Stimulated activated naive CD4-positive, alpha-beta T cell (primary cell): ENCODE results near the gene PCDHGB3.
A peak's percentile ranks its signal among the peaks of the same experiment; 100 is the strongest.
"Not testable (repeated sequence)": the region's sequence is repeated elsewhere in the genome, so short reads cannot be mapped to it uniquely, and the experiment has no call there.

Experiments
- DNase-seq, 6 experiments: peaks; one replicate each; lab custom pipeline; 2025; lab: John Stamatoyannopoulos, UW

Gene PCDHGB3

DNA sequence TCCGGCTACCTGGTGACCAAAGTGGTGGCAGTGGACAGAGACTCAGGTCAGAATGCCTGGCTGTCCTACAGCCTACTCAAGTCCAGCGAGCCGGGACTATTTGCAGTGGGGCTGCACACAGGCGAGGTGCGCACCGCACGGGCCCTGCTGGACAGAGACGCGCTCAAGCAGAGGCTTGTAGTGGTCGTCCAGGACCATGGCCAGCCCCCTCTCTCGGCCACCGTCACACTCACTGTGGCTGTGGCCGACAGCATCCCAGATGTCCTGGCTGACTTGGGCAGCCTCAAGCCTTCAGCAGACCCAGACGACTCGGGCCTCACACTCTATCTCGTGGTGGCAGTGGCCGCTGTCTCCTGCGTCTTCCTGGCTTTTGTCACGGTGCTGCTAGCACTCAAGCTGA lies 13.1 kb upstream of the PCDHGB3 start:
- no peak for DNase-seq

DNA sequence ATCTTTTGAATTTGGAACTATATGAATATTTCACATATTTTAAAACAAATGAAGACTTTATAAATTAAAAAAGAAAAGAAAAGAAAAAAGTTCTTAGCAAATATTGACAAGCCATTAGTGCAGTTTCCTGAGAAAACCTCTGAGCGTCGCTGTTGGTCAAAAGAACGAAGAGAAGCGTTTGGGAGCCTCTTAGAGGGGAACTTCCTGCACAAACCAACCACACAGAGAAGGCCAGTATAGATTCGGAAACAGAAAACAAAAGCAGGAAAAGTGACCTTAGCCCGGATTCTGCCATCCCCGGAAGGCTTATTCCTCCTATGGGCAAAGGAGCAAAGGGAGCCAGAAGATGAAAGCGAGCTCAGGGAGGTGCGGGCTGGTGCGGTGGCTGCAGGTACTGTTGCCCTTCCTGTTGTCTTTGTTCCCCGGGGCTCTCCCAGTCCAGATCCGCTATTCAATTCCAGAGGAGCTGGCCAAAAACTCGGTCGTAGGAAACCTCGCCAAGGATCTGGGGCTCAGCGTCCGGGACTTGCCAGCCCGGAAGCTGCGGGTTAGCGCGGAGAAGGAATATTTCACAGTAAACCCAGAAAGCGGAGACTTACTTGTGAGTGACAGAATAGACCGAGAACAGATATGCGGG lies 10.1 kb upstream of the PCDHGB3 start, which contains the start of gene PCDHGB2:
TSS of gene PCDHGB2 (plus strand) at position 205 of the 637 bp plus-strand sequence. CDS start at position 347, 142 bp downstream.
- no peak for DNase-seq

DNA sequence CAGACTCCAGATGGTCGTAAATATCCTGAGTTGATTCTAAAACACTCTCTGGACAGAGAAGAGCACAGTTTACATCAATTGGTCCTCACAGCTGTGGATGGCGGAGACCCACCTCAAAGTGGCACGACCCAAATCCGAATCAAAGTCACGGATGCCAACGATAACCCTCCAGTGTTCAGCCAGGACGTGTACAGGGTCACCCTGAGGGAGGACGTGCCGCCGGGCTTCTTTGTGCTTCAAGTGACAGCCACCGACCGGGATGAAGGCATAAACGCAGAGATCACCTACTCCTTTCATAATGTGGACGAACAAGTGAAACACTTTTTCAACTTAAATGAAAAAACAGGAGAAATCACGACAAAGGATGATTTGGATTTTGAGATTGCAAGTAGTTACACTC lies 9.4 kb upstream of the PCDHGB3 start:
- no peak for DNase-seq

DNA sequence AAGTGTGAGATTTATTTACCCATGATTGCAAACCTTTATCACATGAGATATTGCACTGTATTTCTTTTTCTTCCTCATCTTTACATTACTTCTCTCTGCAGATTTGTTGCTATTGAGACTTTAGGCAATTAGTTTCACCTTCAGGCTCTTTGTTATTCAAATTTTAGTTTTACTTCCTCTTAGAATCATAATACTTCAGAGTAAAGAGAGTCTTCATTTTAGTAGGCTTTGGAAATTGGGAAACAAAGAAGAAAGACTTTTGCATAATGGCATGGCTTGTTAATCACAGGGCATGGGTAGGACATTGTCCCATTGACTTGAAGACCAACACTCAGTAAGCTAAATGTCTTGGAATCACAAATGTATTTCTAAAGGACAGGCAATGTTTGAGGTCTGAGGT lies 7.3 kb upstream of the PCDHGB3 start:
- DNase-seq: no peak

DNA sequence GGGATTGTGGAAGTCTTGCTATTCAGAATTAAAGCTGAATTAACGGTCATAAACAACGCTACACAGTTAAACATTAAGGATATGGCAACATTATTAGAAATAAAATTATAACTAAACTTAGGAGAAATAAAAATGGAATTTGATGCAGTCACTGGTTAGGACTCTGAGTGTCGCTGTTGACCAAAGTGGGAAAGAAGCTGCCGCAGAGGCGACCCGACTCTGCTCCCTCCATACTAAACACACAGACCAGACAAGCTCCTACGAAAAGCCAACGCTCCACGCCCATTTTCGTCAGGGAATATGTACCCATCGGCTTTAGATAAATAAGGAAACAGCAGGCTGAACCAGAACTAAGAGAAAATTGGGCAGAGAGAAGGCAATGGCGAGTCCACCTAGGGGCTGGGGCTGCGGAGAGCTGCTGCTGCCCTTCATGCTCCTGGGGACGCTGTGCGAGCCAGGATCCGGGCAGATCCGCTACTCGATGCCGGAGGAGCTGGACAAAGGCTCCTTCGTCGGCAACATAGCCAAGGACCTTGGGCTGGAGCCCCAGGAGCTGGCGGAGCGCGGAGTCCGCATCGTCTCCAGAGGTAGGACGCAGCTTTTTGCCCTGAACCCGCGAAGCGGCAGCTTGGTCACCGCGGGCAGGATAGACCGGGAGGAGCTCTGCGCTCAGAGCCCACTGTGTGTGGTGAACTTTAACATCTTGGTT lies 5.9 kb upstream of the PCDHGB3 start, which contains the start of gene PCDHGA5:
TSS of gene PCDHGA5 (plus strand) at position 211 of the 709 bp plus-strand sequence. CDS start at position 380, 169 bp downstream.
- no peak for DNase-seq

DNA sequence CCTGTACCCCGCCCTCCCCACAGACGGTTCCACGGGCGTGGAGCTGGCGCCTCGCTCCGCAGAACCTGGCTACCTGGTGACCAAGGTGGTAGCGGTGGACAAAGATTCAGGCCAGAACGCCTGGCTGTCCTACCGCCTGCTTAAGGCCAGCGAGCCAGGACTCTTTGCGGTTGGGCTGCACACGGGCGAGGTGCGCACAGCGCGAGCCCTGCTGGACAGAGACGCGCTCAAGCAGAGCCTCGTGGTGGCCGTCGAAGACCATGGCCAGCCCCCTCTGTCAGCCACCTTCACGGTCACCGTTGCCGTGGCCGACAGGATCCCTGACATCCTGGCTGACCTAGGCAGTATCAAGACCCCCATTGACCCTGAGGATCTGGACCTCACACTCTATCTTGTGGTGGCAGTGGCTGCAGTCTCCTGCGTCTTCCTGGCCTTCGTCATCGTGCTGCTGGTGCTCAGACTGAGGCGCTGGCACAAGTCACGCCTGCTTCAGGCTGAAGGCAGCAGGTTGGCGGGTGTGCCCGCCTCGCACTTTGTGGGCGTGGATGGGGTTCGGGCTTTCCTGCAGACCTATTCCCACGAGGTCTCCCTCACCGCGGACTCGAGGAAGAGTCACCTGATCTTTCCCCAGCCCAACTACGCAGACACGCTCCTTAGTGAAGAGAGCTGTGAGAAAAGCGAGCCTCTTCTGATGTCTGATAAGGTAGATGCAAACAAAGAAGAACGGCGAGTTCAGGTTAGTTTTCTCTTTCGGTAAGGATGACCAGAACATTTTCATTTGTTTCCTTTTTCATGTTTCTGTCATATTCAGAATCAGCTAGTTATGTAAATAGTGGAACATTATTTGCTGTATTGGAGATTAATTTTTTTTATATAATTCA lies 3.8 kb upstream of the PCDHGB3 start:
- DNase-seq: no peak

DNA sequence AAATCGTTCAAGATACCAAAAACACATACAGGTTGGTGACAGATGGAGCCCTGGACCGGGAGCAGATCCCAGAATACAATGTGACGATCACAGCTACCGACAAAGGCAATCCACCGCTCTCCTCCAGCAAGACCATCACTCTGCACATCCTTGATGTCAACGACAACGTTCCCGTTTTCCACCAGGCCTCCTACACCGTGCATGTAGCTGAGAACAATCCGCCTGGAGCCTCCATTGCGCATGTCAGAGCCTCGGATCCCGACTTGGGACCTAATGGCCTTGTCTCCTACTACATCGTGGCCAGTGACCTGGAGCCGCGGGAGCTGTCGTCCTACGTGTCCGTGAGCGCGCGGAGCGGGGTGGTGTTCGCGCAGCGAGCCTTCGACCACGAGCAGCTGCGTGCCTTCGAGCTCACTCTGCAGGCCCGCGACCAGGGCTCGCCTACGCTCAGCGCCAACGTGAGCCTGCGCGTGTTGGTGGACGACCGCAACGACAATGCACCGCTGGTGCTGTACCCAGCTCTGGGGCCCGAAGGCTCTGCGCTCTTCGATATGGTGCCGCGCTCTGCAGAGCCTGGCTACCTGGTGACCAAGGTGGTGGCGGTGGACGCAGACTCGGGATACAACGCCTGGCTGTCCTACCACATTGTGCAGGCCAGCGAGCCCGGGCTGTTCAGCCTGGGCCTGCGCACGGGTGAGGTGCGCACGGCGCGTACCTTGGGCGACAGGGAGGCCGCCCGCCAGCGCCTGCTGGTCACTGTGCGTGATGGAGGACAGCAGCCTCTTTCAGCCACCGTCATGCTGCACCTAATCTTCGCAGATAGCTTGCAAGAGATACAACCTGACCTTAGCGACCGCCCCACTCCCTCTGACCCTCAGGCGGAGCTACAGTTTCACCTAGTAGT lies 1.8 kb downstream of the PCDHGB3 start:
- no peak for DNase-seq

DNA sequence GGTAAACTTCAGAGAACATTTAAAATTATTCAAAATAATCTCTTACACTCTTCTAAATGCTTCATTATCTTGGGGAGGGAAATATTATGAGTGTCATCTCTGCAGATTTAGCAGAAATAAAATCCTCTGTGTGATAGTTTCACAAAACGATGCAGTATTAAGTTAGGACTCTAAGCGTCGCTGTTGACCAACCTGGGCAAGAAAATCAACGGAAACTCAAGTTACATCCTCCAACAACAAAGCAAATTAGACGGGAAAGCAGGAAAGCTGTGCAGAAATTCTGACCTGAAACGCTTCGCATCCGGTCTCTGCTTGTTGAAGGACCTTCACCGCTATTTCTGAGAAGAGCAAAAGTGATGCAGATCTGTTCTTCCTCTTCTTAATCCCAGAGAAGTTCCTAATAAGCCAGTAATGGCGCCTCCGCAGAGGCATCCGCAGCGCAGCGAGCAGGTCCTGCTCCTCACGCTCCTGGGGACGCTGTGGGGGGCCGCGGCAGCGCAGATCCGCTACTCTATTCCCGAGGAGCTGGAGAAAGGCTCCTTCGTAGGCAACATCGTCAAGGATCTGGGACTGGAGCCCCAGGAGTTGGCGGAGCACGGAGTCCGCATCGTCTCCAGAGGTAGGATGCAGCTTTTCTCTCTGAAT lies 3.8 kb downstream of the PCDHGB3 start, which contains the start of gene PCDHGA6:
TSS of gene PCDHGA6 (plus strand) at position 219 of the 645 bp plus-strand sequence. CDS start at position 412, 193 bp downstream.
- DNase-seq: no peak

DNA sequence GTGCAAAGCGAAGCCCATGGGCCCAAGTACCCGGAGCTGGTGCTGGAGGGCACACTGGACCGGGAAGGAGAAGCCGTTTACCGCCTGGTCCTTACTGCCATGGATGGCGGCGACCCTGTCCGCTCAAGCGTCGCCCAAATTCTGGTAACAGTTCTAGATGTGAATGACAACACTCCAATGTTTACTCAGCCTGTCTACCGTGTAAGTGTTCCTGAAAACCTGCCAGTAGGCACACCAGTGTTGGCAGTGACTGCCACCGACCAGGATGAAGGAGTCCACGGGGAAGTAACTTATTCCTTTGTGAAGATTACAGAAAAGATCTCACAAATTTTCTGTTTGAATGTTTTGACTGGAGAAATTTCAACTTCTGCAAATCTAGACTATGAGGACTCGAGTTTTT lies 4.6 kb downstream of the PCDHGB3 start:
- no peak for DNase-seq

DNA sequence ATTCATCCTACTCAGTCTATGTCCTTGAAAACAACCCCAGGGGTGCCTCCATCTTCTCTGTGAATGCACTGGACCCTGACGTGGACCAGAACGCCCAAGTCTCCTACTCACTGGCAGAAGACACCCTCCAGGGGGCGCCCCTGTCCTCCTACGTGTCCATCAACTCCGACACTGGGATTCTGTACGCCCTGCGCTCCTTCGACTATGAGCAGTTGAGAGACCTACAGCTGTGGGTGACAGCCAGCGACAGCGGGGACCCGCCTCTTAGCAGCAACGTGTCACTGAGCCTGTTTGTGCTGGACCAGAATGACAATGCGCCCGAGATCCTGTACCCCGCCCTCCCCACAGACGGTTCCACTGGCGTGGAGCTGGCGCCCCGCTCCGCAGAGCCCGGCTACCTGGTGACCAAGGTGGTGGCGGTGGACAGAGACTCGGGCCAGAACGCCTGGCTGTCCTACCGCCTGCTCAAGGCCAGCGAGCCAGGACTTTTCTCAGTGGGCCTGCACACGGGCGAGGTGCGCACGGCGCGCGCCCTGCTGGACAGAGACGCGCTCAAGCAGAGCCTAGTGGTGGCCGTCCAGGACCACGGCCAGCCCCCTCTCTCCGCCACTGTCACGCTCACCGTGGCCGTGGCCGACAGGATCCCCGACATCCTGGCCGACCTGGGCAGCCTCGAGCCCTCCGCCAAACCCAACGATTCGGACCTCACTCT lies 5.6 kb downstream of the PCDHGB3 start:
- not testable (repeated sequence) for DNase-seq

DNA sequence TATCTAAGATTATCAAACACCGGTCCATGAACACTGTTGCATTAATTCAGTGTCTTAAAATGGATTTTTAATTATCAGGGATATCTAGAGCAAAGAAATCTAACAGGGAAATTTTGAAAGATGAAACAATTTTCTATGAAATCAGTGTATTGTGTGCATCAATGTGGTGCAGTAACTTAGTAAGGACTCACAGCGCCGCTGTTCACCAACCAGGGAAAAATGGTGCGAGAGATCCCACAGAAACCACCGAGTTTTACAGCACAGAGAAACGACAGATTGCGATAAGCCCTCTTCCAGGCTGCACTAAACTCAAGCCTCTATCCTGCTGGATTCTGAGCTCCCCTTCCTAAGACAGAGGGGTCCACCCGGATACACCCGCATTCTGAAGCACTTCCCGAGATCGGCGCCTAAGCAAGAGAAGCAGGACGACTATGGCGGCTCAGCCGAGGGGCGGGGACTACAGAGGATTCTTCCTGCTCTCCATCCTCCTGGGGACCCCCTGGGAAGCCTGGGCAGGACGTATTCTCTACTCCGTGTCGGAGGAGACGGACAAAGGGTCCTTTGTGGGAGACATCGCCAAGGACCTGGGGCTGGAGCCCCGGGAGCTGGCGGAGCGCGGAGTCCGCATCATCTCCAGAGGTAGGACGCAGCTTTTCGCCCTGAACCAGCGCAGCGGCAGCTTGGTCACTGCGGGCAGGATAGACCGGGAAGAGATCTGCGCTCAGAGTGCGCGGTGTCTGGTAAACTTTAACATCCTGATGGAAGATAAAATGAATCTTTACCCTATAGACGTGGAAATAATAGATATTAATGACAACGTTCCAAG lies 12.6 kb downstream of the PCDHGB3 start, which contains the start of gene PCDHGA7:
TSS of gene PCDHGA7 (plus strand) at position 274 of the 826 bp plus-strand sequence. CDS start at position 432, 158 bp downstream.
- no peak for DNase-seq

DNA sequence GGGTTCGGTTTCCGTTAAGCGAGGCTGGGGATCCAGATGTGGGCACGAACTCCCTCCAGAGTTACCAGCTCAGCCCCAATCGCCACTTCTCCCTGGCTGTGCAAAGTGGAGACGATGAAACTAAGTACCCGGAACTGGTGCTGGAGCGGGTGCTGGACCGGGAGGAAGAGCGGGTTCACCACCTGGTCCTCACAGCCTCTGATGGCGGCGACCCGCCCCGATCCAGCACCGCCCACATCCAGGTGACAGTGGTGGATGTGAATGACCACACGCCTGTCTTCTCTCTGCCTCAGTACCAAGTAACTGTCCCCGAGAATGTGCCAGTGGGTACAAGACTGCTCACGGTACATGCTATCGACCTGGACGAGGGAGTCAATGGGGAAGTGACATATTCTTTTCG lies 13.3 kb downstream of the PCDHGB3 start:
- DNase-seq: no peak

DNA sequence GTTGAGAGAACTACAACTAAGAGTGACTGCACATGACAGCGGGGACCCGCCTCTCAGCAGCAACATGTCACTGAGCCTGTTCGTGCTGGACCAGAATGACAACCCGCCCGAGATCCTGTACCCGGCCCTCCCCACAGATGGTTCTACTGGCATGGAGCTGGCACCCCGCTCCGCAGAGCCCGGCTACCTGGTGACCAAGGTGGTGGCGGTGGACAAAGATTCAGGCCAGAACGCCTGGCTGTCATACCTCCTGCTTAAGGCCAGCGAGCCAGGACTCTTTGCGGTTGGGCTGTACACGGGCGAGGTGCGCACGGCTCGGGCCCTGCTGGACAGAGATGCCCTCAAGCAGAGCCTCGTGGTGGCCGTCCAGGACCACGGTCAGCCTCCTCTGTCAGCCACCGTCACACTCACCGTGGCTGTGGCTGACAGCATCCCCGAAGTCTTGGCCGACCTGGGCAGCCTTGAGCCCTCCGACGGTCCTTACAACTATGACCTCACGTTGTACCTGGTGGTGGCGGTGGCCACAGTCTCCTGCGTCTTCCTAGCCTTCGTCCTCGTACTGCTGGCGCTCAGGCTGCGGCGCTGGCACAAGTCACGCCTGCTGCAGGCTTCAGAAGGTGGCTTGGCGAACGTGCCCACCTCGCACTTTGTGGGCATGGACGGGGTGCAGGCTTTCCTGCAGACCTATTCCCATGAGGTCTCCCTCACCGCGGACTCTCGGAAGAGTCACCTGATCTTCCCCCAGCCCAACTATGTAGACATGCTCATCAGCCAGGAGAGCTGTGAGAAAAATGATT lies 14.6 kb downstream of the PCDHGB3 start:
- DNase-seq: no peak

DNA sequence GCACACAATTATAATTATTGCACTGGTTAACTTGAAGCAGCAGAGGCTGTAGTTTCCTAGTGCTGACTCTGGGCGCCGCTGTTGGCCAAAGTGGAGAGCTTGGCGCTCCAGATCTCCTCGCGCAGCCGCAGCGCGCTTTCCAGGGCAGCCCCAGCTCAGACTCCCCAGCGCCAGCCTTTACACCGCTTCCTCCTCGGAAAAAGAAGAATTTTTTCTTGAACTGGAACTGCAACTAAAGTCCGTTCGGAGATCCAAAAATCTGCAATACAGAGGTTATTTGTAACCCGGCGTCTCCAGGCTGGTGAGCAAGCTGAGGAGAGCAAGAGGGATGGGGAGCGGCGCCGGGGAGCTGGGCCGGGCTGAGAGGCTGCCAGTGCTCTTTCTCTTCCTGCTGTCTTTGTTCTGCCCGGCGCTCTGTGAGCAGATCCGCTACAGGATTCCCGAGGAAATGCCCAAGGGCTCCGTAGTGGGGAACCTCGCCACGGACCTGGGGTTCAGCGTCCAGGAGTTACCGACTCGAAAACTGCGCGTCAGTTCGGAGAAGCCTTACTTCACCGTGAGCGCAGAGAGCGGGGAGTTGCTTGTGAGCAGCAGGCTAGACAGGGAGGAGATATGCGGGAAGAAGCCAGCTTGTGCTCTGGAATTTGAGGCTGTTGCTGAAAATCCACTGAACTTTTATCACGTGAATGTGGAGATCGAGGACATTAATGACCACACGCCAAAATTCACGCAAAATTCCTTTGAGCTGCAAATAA lies 17.7 kb downstream of the PCDHGB3 start, which contains the start of gene PCDHGB4:
TSS of gene PCDHGB4 (plus strand) at position 142 of the 755 bp plus-strand sequence. CDS start at position 329, 187 bp downstream.
- peak in 1 of 6 experiments; percentile 9 for DNase-seq

DNA sequence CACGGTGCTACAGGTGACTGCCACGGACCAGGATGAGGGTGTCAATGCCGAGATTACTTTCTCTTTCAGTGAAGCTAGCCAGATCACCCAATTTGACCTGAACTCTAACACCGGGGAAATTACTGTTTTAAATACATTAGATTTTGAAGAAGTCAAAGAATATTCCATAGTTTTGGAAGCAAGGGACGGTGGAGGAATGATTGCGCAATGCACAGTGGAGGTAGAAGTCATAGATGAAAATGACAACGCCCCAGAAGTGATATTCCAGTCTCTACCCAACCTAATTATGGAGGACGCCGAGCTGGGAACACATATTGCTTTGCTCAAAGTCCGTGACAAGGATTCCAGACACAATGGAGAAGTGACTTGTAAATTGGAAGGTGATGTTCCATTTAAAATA lies 18.6 kb downstream of the PCDHGB3 start:
- no peak for DNase-seq

DNA sequence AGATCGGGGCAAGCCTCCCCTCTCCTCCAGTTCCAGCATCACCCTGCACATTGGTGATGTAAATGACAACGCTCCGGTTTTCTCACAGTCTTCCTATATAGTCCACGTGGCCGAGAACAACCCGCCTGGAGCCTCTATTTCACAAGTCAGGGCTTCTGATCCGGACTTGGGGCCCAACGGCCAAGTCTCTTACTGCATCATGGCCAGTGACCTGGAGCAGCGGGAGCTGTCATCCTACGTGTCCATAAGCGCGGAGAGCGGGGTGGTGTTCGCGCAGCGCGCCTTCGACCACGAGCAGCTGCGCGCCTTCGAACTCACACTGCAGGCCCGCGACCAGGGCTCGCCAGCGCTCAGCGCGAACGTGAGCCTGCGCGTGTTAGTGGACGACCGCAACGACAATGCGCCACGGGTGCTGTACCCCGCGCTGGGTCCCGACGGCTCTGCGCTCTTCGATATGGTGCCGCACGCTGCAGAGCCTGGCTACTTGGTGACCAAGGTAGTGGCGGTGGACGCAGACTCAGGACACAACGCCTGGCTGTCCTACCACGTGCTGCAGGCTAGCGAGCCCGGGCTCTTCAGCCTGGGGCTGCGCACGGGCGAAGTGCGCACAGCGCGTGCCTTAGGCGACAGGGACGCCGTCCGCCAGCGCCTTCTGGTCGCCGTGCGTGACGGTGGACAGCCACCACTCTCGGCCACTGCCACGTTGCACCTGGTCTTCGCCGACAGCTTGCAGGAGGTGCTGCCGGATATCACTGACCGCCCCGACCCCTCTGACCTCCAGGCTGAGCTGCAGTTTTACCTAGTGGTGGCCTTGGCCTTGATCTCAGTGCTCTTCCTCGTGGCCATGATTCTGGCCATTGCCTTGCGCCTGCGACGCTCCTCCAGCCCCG lies 19.4 kb downstream of the PCDHGB3 start:
- DNase-seq: no peak
